SIG-M5 (cell line): ENCODE data around the gene POLR2B.
"Not testable (repeated sequence)": the region's sequence is repeated elsewhere in the genome, so short reads cannot be mapped to it uniquely, and the experiment has no call there.

Experiments
- DNase-seq: peaks from one replicate; lab custom pipeline; 2025; lab: John Stamatoyannopoulos, UW

The POLR2B gene

DNA sequence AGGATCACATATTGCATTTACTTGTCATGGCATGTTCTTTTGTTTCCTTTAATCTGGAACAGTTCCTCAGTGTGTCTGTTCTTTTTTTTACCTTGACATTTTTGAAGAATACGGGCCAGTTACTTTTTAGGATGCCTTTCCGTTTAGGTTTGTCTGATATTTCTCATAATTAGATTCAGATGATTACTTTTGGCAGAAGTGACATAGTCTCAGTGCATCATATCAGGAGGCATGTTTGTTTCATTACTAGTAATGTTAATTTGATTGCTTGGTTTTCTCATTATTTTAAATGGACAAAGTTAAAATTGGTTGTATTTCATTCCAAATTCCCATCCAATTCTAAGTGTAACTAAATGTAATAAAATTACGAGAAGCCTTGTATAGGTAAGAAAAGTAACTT, 8.3 kb downstream of the POLR2B start:
- DNase-seq: no peak

DNA sequence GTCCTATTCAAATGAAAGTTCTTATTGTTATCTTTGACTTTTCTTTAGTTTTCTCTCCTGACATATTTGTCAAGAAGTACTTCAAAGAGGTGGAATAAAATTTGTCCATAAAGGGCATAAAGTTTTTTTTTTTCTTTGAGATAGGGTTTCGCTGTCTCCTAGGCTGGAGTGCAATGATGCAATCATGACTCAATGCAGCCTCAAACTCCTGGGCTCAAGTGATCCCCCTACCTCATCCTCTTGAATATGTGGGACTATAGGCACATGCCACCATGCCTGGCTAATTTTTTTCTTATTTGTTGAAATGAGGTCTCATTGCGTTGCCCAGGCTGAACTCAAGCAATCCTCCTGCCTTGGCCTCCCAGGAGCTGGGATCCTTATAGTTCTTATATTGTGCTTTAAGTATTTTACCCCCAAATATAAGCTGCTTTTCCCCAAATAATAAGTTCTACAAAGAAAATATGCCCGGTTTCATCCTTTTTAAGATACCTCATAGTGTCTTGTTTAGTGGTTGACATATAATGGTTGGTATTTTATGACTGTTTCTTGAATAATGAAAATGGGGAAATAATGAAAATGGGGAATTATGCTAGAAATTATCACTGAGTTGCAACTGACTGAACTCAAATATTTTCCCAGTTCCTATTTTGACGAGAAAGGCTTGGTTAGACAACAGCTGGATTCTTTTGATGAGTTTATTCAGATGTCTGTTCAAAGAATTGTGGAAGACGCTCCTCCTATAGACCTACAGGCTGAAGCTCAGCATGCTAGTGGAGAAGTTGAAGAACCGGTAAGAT, 11.6 kb downstream of the POLR2B start:
- no peak for DNase-seq

DNA sequence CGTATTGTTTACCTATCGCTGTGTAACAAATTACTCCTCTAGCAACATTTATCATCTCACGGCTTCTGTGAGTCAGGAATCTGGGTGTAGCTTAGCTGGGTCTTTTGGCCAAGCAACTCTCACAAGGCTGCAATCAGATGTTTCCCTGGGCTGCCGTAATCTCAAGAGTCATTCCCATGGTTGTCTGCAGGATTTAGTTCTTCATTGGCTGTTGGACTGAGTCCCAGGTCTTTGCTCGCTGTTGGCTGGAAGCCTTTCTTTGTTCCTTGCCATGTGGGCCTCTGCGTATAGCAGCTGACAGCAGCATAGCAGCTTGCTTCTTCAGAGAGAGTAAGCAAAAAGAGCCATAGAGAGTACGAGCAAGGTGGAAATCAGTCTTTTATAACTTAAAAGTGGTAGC, 16.8 kb downstream of the POLR2B start:
- DNase-seq: no peak

DNA sequence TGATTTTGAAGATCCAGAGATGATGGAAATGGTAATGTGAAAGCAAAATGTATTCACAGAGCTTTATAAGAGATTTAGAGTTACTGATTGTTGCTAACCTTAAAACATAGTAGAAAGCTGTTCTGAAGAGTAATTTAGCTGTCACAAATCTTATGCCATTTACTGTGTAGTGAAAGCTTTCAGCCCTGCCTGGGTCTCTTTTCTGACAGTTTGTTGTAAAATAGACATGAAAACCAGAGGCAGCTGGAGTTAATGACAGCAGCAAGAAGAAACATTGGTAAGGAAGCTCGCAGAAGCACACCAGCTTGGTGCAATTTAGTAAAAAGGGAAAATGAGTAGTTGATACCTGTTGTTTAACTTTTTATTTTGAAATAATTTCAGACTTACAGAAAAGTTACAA, 21.1 kb downstream of the POLR2B start:
- DNase-seq: no peak

DNA sequence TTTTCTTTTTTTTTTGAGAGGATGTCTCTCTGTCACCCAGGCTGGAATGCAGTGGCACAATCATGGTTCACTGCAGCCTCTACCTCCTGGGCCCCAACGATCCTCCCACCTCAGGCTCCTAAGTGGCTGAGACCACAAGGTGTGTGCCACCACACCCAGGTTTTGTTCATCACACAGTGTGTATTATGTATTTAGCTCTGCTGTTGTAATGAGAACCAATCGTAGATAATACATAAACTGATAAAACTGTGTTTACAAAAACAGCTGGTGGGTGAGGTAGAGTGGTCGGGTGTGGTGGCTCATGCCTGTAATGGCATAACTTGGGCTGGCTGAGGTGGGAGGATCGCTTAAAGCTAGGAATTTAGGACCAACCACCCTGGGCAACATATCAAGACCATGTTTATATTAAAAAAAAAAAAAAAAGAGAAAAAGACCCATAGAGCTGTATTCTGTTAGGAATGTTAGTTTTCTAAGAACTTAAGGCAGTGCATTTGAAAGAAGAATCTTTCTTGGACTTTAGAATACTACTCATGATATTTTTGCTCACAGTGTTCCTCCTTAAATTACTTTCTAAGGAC, 34.9 kb downstream of the POLR2B start:
- no peak for DNase-seq

DNA sequence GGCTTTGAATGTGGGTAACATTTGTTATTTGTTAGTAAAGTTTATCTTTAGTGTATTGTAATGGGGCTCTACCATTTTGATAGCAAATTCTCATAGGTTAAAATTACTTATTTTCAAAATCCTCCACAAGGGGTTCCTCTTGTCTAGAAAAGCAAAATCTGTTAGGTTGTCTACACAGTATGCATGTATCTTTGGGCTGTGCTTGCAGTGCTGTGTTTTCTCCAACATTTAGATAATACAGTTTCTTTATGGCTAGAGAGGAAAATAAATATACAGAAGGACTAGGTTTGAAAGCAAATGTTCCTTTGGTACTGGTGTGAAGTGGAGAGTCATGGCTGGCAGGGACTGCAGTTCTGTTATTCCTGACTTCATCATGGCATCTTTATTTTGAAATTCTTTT, 40.3 kb downstream of the POLR2B start:
- no peak for DNase-seq

DNA sequence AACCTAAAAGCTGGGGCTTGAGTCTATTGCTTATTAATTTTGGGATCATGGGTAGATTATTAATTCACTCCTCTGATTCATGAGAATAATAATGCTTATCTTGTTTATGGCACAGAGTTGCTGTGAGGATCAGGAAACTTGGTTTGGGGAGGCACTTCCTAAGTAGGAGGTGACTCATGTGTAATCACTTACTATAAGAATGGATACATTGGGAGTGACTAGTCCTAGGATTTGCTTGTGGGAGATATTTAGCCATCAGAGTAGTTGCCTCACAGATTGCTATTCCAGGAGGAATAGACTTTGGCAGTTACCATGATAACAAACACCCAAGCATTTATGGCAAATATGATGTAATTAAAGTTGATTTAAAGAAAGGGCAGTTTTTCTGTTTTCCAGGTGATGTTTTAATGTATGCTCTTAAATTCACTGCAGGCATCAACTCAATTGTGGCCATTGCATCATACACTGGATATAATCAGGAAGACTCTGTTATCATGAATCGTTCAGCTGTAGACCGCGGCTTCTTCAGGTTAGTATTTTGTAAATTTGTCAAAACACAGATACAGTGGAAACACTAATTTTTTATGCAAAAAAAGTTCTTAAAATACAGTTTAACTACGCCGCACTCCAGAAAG, 41.9 kb downstream of the POLR2B start:
- no peak for DNase-seq

DNA sequence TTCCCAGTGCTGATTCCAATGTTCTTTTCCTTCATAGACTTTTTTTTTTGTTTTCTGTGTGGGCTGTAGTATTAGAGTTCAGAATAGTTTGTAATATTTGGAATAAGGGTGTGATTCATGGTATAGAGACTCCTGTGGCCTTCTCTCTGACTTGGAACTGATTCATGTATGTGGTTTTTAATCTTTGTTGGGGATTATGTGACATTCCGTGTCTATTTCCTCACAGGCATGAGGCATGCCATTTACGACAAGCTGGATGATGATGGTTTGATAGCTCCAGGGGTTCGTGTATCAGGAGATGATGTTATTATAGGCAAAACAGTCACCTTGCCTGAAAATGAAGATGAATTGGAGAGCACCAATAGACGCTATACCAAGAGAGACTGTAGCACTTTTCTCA, 44.4 kb downstream of the POLR2B start:
- DNase-seq: no peak

DNA sequence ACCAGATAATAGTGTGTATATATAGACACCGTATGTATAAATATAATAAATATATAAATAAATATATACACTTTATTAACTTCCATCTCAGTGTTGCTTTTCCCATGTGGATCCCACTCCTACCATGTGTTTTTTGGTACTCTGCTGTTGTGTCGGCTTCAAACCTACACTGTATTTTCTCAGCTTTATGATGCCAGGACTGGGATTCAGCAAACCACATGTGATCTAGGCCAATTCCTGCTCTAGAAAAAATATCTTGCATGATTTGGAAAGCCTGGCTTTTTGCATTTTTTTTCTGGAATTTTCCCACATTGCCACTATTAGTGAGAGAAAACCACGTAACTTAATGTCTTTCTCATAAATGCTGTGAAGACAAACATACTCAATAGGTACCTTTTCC, 55.8 kb downstream of the POLR2B start:
- no peak for DNase-seq

DNA sequence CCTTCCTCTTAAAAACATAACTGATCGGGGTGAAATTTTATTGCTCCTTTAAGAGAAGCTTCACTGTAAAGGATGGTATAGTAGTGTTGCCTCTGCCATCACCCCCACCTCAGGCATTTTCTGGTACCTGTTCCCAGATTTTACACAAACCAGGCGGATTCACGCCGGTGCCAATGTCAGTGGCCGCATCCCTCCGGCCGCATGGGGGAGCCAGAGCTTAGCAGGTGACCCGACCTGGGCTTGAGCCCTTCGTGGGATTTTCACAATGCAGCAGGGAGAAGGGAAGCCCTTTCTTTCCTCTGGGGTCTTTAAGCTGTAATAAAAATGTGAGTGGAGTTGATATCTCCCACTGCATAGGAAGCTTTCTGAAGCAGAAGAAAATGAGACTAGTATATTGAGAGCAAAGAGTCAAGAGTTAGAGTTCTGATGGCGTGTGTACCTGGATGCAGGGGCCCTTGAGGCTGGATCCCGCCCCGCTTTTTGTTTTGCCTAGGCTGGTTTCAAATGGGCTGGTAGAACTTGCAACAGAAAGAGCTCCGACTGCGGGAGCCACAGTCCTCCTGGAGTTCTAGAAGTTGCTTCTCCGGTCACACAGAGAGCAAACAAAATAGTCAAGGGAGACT, 59.4 kb downstream of the POLR2B start:
- no peak for DNase-seq

DNA sequence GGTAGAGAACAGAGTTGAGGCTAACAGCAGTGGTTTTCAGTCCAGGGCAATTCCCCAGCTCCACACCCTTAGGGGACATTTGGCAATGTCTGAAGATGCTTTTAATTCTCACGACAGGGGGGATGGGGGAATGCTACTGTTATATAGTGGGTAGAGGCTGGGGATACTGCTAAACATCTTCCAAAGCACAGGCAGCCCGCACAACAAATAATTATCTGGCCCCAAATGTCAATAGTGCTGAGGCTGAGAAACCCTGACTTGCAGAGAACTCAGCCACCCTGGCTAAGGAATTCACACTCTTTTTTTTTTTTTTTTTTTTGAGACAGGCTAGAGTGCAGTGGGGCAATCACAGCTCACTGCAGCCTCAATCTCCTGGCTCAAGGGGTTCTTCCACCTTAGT, 60.6 kb downstream of the POLR2B start:
- DNase-seq: no peak

DNA sequence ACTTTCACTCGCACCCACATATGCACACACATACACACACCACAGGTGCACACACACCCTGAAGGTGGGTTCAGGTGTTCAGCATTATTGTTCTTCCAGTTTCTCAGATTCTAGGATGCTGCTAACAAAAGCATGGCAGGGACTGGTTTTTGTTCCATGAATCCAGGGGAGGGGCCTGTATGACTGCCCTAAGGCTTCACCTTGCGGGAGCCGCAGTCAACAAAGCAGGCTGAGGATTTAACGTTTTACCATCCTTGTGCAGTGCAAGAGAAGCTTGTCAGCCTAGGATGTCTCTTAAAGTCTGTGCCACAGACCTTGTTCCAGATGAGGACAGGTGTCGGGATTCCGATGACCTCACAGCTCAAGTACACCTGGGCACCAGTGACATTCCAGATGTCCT, 61.8 kb downstream of the POLR2B start:
- no peak for DNase-seq

DNA sequence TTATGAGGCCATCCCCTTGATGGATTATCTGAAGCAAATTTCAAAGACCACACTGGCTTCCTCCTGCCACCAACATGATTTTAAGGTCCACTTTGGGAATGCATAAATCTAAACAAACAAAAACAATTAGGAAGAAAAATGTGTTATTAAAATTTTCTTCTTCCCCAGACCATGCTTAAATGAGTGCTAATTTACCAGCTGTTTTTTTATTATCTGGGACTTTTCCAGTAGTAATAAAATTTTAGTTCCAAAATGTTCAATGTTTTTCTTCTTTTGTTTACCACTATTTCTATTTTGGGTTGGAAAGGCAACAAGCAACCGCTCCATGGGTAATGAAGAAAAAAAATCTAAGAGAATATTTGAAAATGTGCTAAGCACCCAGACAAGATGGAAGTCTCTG, 62.3 kb downstream of the POLR2B start:
- DNase-seq: no peak

DNA sequence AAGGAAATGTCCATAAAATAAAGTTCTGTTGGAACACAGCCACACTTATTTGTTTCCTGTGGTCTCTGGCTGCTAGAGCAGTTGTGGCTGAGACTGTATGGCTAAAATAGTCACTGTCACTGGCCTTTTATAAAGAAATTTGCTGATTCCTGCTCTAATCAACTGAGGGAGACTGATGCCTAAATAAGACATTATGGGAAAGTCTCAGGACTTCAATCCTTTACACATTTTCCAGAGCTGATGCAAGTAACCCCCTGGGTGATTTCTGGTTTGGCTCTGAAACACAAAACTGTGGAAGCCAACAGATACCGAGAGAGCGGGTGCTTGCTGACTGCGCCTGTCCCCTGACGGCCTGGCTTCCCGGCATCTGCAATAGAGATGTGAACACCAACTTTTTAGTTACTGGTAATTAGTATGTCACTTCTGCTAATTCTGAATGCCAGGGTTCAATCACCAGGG, 64.0 kb downstream of the POLR2B start:
- no peak for DNase-seq

DNA sequence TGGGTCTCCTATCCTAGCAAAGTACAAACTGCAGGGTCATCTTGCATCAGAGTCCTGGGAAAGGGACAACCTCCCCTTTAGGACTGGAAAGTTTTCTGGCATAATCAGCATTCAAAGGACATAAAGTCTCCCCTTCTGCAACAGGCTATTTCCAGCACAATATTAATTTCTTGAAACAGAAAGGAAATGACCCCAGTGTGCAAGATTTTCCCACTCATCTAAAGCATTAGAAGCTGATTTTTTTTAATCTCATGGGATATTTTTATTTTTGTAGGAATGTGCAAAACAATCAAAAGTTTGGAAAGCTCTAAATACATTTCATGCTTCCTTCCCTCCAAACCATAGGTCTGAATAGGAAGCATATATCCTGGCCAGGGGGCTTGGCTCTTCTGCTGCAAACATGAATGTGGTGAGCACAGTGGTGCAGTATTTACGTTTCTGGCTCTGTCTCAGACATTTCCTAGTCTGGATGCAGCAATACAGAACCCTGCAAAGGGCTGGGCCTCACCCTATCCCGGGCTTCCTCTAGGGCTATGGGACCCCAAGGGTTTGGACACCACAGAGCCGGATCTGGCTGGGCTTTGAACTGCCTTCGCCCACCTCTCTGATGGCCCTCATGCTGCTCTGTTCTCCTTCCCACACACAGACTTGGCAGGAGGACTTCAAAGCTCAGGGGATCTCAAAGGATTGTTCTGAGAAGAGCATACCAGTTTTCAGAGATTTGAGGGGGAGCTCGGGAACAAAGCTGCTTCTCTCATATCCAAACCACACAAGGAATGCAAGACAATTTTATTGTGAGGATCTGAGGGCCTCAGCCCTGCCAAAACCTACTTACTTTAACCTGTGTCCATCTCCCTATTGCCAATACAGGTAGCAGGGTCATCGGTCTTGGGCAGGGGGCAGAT, 64.9 kb downstream of the POLR2B start:
- DNase-seq: no peak

DNA sequence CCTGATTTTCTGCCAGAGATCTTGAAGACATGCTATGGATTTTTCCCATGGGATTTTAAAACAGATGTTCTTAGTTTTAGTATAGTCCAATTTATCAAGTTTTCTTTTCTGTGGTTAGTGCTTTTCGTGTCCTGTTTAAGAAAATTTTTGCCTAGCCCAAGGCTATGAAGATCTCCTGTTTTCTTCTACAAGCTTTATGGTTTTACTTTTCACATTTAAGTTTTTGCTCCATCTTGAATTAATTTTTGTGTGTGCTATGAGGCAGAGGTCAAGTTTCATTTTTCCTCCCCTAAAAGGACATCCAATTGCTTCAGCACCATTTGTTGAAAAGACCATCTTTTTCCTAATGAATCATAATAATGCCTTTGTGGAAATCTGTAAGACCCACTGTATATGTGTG, 65.6 kb downstream of the POLR2B start:
- DNase-seq: no peak

DNA sequence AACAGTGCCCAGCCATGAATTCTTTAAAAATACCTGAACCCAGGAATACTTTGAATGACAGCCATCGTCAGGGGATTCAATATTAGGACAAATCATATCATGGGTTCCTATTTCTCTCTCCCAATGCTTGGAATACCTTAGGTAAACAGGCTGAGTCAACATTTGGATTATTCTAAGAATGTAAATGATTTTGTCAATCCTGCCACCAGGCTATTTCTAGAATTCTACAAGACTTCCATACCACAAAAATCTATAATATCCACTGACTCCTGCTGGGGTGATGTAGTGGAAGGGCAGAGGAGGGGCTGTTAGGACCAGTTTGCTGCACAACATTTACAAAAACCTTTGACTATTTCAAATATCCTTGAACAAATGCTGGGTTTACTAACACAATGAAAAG, 66.3 kb downstream of the POLR2B start:
- DNase-seq: no peak

DNA sequence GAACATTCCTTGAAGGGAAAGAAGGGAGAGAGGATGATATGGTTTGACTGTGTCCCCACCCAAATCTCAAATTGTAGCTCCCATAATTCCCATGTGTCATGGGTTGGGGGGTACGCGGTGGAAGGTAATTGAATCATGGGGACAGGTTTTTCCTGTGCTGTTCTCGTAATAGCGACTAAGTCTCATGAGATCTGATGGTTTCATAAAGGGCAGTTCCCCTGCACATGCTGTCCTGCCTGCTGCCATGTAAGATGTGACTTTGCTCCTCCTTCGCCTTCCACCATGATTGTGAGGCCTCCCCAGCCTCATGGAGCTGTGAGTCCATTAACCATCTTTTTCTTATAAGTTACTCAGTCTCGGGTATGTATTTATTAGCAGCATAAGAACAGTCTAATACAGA, 68.3 kb downstream of the POLR2B start:
- not testable (repeated sequence) for DNase-seq

DNA sequence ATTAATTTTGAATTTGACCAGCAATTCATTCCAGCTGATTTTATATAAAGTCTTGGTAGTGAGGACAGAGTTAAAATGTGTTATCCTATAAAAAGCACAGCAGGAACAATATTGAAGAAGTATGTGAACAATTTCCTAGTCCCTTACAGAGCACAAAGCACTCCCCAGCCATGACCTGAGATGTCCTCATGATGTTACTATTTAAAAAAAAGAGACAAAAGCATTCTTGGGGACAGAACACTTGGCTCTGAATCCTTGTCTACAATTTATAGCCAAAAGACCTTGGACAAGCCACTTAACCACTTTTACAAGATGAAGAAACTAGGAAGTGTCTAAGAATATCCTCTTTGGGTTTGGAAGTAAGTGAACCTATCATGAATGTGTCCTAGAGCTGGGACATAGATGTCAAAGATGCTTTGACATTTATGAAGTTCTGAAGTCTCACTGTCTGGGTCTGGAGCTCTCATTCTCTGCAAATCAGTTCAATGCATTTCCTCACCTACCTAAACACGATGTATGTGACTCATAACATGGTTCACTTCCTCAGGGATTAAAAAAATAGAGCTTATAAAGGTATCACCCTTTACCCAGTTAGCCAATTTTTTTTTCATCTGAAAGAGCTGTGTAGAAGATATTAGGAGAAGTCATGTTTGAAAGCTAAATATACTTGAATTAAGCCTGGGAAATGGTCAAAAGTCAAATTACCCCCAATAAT, 70.1 kb downstream of the POLR2B start:
- DNase-seq: no peak

DNA sequence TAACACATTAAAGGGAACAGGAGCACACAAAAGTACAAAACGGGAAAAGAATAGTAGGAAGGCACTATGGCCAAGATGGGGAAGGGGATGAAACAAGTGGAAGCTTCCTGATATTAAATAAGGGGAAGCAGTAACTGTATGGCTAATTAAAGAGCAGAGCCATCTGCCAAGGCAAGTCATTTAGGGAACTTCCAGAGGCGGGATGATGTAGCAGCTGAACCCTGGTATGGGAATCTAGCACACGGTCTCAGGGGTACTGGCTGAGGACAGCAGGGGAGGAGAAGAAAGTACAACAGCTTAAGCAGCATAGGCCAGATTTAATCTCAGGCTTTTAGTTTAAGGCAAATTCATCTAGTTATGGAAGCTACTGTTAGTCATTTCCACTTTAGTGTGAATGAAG, 72.4 kb downstream of the POLR2B start:
- no peak for DNase-seq

DNA sequence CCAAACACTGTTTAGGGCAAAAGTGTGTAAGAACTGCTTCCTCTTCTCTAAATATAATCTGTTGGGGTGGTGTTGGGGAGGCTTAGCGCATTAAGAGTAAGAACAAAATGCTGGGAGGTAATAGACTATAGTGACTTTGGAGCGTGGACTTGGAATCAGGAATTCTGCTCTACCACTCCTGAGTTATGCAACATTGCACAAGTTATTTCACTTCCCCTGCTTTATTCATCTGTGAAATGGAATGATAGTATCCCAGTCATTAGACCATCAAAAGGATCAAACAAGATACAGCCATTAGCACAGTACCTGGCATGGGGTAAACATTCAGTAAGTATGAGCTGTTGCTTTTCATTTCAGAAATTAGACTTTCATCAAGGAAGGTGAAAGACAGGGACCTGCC, 72.8 kb downstream of the POLR2B start:
- no peak for DNase-seq
